A549 (cell line): ENCODE measurements around the gene ACTR5. TPM values are rescaled to one million over a fixed set of nuclear protein-coding genes. Genes with fewer than 3 reads are reported as not detected.

Experiments used
- ATAC-seq, 2 experiments: fragments of 200-7000 bp in 1 of 2; fragments of >200 bp in 1 of 2; cut with Nextera tagmentation in 1 of 2; cut with Tn5 transposase in 1 of 2; 3 replicates each; pipeline versions ENCODE4 v1.8.0 to v1.9.1; 2018 to 2020; ENCODE audit warnings: mild to moderate bottlenecking in 1 of 2, moderate library complexity in 1 of 2
- CTCF ChIA-PET: fragments of 300-600 bp; sonication (Branson Sonifier 250); formaldehyde crosslinking; extraction: SDS; loops from one replicate; lab custom pipeline; 2021; ENCODE audit warnings: antibody characterized with exemption, inconsistent platforms; lab: Yijun Ruan, JAX
- POLR2A ChIA-PET: fragments of 350-600 bp; formaldehyde crosslinking; extraction: SDS; loops from one replicate; lab custom pipeline; 2021; ENCODE audit warnings: antibody characterized with exemption, inconsistent platforms; lab: Yijun Ruan, JAX
- DNase-seq, 2 experiments: peaks; one replicate each; pipeline versions ENCODE4 v3.0.0 to v3.0.0-alpha.2; 2011 to 2016; ENCODE audit warnings: low read depth in 1 of 2, low spot score in 1 of 2
- FAIRE-seq: peaks from 2 replicates; lab custom pipeline; 2011; peaks lifted over from hg19 to GRCh38; lab: Jason Lieb, UNC
- H3K27ac ChIP-seq, 2 experiments: fragments of >200 bp; sonication (Bioruptor Twin); formaldehyde crosslinking; 3 replicates each; pipeline ENCODE4 v1.5.1; 2016 to 2017
- H3K4me1 ChIP-seq: fragments of >200 bp; sonication (Bioruptor Twin); formaldehyde crosslinking; 3 replicates; pipeline ENCODE4 v1.6.1; 2016
- H3K4me2 ChIP-seq: fragments of >200 bp; sonication (Bioruptor Twin); formaldehyde crosslinking; 3 replicates; pipeline ENCODE4 v1.6.1; 2016
- H3K4me3 ChIP-seq: fragments of >200 bp; sonication (Bioruptor Twin); formaldehyde crosslinking; 3 replicates; pipeline ENCODE4 v1.5.1; 2016
- H3K9me3 ChIP-seq: fragments of >200 bp; sonication (Bioruptor Twin); formaldehyde crosslinking; 3 replicates; pipeline ENCODE4 v1.6.1; 2016
- BCL3 ChIP-seq: fragments of >200 bp; sonication (Bioruptor Twin); formaldehyde crosslinking; IDR thresholded peaks from 3 replicates; pipeline ENCODE4 v1.6.1; 2016
- CEBPB ChIP-seq, 2 experiments: fragments of >200 bp in 1 of 2; sonication (Bioruptor Twin) in 1 of 2; formaldehyde crosslinking in 1 of 2; IDR thresholded peaks; 2 replicates each; pipeline ENCODE4 v1.6.1; 2012 to 2016
- CHD2 ChIP-seq: fragments of 150-350 bp; IDR thresholded peaks from 2 replicates; pipeline ENCODE4 v1.6.1; 2014; ENCODE audit warnings: low read length; ENCODE audit not compliant: partially characterized antibody
- CHD4 ChIP-seq: fragments of 200-600 bp; sonication (generic); IDR thresholded peaks from 2 replicates; pipeline ENCODE4 v1.6.1; 2016; ENCODE audit warnings: antibody characterized with exemption, mild to moderate bottlenecking, borderline replicate concordance
- EHF ChIP-seq: fragments of 250-450 bp; sonication (Bioruptor Pico); IDR thresholded peaks from 2 replicates; pipeline ENCODE4 v1.5.0; 2020; ENCODE audit warnings: mild to moderate bottlenecking
- EHMT2 ChIP-seq: fragments of 200-600 bp; sonication (generic); IDR thresholded peaks from 2 replicates; pipeline ENCODE4 v1.6.1; 2016; ENCODE audit warnings: antibody characterized with exemption, low read depth, mild to moderate bottlenecking, moderate library complexity
- ELK1 ChIP-seq: fragments of 150-350 bp; IDR thresholded peaks from 2 replicates; pipeline ENCODE4 v1.6.1; 2014; ENCODE audit warnings: low read depth, mild to moderate bottlenecking, low read length
- FOSB ChIP-seq: fragments of 250-450 bp; sonication (Bioruptor Pico); IDR thresholded peaks from 2 replicates; pipeline ENCODE4 v1.5.0; 2020; ENCODE audit warnings: mild to moderate bottlenecking, moderate library complexity
- FOXS1 ChIP-seq: fragments of 250-450 bp; sonication (Bioruptor Pico); IDR thresholded peaks from 2 replicates; pipeline ENCODE4 v1.5.0; 2020; ENCODE audit warnings: mild to moderate bottlenecking, moderate library complexity
- JUNB ChIP-seq: fragments of >200 bp; sonication (Bioruptor Twin); formaldehyde crosslinking; IDR thresholded peaks from 2 replicates; pipeline ENCODE4 v1.6.1; 2016
- KDM1A ChIP-seq: fragments of 200-600 bp; sonication (generic); IDR thresholded peaks from 2 replicates; pipeline ENCODE4 v1.6.1; 2016; ENCODE audit warnings: low read depth, mild to moderate bottlenecking
- KDM5A ChIP-seq: fragments of 200-600 bp; sonication (generic); IDR thresholded peaks from 2 replicates; pipeline ENCODE4 v1.6.1; 2016; ENCODE audit warnings: antibody characterized with exemption, mild to moderate bottlenecking
- MAZ ChIP-seq: fragments of 150-350 bp; IDR thresholded peaks from 2 replicates; pipeline ENCODE4 v1.6.1; 2014; ENCODE audit warnings: antibody characterized with exemption, low read depth, low read length, borderline replicate concordance
- NFE2L2 ChIP-seq: fragments of 150-350 bp; conservative IDR thresholded peaks from 2 replicates; pipeline ENCODE4 v1.6.1; 2014; ENCODE audit warnings: low read length
- PBX3 ChIP-seq: IDR thresholded peaks from 2 replicates; pipeline ENCODE4 v1.6.1; 2012
- PHF8 ChIP-seq: fragments of 200-600 bp; sonication (generic); IDR thresholded peaks from 2 replicates; pipeline ENCODE4 v1.6.1; 2016; ENCODE audit warnings: low read depth, mild to moderate bottlenecking, antibody characterized with exemption, moderate library complexity, borderline replicate concordance
- POLR2AphosphoS2 ChIP-seq: conservative IDR thresholded peaks from 2 replicates; pipeline ENCODE4 v1.6.1; 2012; ENCODE audit warnings: low read length, improper control_type of control experiment, inconsistent platforms
- RAD21 ChIP-seq, 2 experiments: fragments of >200 bp in 1 of 2; sonication (Bioruptor Twin) in 1 of 2; formaldehyde crosslinking in 1 of 2; IDR thresholded peaks in 1 of 2; conservative IDR thresholded peaks in 1 of 2; 2 replicates in 1 of 2; 3 replicates in 1 of 2; pipeline ENCODE4 v1.6.1; 2012 to 2018; ENCODE audit warnings: inconsistent platforms in 1 of 2
- RARB ChIP-seq: fragments of 250-450 bp; sonication (Bioruptor Pico); IDR thresholded peaks from 2 replicates; pipeline ENCODE4 v1.8.0; 2021; ENCODE audit warnings: mild to moderate bottlenecking, moderate library complexity
- SREBF2 ChIP-seq: fragments of 450-650 bp; IDR thresholded peaks from 2 replicates; pipeline ENCODE4 v1.6.1; 2014; ENCODE audit warnings: mild to moderate bottlenecking, moderate library complexity
- USF2 ChIP-seq: fragments of 450-650 bp; IDR thresholded peaks from 2 replicates; pipeline ENCODE4 v1.6.1; 2014; ENCODE audit warnings: antibody characterized with exemption
- ZSCAN20 ChIP-seq: fragments of 250-450 bp; sonication (Bioruptor Pico); IDR thresholded peaks from 2 replicates; pipeline ENCODE4 v1.8.0; 2022; ENCODE audit warnings: mild to moderate bottlenecking, moderate library complexity
- WGBS: methylation state at CpG from one replicate; pipeline ENCODE4 v1.1.6; 2017; ENCODE audit errors: missing lambda C conversion rate; 5-methylcytosine and 5-hydroxymethylcytosine counted together
- polyA plus RNA-seq, 4 experiments: library from polyadenylated mRNA; depleted of rRNA in 3 of 4; stranded (reverse); fragments of >200 nt; fragmentation: RNase III in 1 of 4; extraction: RNeasy Plus Mini Kit Qiagen cat#74134 plus additional on column Dnase treatment in 1 of 4; gene quantifications; 2 replicates in 3 of 4; 3 replicates in 1 of 4; pipeline ENCODE4 v1.2.3, GENCODE V29; 2011 to 2017

The ACTR5 gene
- polyA plus RNA-seq, 2 of the 4 experiments (the other 2 are of a cell fraction), result 9.3 to 11.9 TPM

GRCh38 chr20:38700141-38700540 is 48.1 kb upstream of the ACTR5 start (continued):
- no peak for TF ChIP-seq USF2
- no peak for TF ChIP-seq CHD4
- no peak for TF ChIP-seq FOSB (CRISPR knock-in tag)
- TF ChIP-seq PBX3, result no peak
- TF ChIP-seq ELK1, result no peak
- no peak for TF ChIP-seq CHD2
- no peak for TF ChIP-seq BCL3
- no peak for TF ChIP-seq SREBF2
- no peak for TF ChIP-seq NFE2L2
- TF ChIP-seq, all 56 proteins: peak for 0

GRCh38 chr20:38700926-38701325 is 47.3 kb upstream of the ACTR5 start:
- no peak for ATAC-seq
- 12% methylated on average over 3 of the region's 3 CpGs for WGBS
- Histone ChIP-seq H3K27ac (no peak overlapping the region), H3K4me3 (no peak overlapping the region), H3K4me1 (no peaks in the 10 kb centered on the region)
- POLR2A ChIA-PET, result no interaction called here
- no peak for TF ChIP-seq RAD21 (conservative IDR thresholded peaks at IDR 0.05 in 1 of 2, IDR thresholded peaks at IDR 0.05 in 1 of 2)
- TF ChIP-seq PHF8, result no peak
- no peak for TF ChIP-seq CHD2
- no peak for TF ChIP-seq KDM5A
- no peak for TF ChIP-seq CEBPB (IDR thresholded peaks at IDR 0.05)
- TF ChIP-seq, all 56 proteins: peak for 0
- Histone ChIP-seq H3K9me3 (no peaks in the 10 kb centered on the region), H3K4me2 (no peak overlapping the region)
- CTCF ChIA-PET, result interaction anchor here (1.0 kb wide), 1 partner anchor 42 kb away, joined by 3 read pairs; no protein-coding TSS in a partner anchor
- FAIRE-seq (no peak), DNase-seq (no peak)

GRCh38 chr20:38703526-38703925 is 44.7 kb upstream of the ACTR5 start:
- POLR2A ChIA-PET, result no interaction called here
- 2% methylated on average over 3 of the region's 3 CpGs for WGBS
- DNase-seq (no peak), FAIRE-seq (no peak), ATAC-seq (no peak)
- no peaks in the 10 kb centered on the region for H3K9me3 ChIP-seq
- no peak overlapping the region for H3K4me2 ChIP-seq
- CTCF ChIA-PET, result interaction anchor here (1.2 to 1.9 kb wide), 4 partner anchors 12 to 44 kb away, joined by 4 to 7 read pairs (median 4); no protein-coding TSS in a partner anchor
- no peak overlapping the region for H3K27ac ChIP-seq
- no peaks in the 10 kb centered on the region for H3K4me1 ChIP-seq
- no peak overlapping the region for H3K4me3 ChIP-seq
- TF ChIP-seq FOXS1 (CRISPR knock-in tag) (no peak), KDM1A (no peak)

- DNase-seq, result no peak
- POLR2A ChIA-PET, result no interaction called here
- Histone ChIP-seq H3K27ac (no peak overlapping the region), H3K4me1 (no peaks in the 10 kb centered on the region), H3K4me3 (no peak overlapping the region), H3K4me2 (no peak overlapping the region), H3K9me3 (no peaks in the 10 kb centered on the region)
- no peak for TF ChIP-seq JUNB
- no peak for TF ChIP-seq RARB (CRISPR knock-in tag)
- TF ChIP-seq POLR2AphosphoS2, result no peak
- TF ChIP-seq CHD4, result no peak
- no peak for TF ChIP-seq EHMT2
- no peak for TF ChIP-seq KDM1A
- TF ChIP-seq EHF (CRISPR knock-in tag), result no peak
- no peak for TF ChIP-seq ZSCAN20
- TF ChIP-seq MAZ, result no peak
- CTCF ChIA-PET, result interaction anchor here (1.2 to 1.9 kb wide), 5 partner anchors 14 to 48 kb away, joined by 4 to 7 read pairs (median 4); no protein-coding TSS in a partner anchor
- FAIRE-seq, result no peak
- ATAC-seq, result no peak
- WGBS, result 0% methylated on average over 4 of the region's 4 CpGs
These were observed 44.1 kb upstream of the ACTR5 start for GRCh38 chr20:38704136-38704535.
